Measurements from ENCODE around the gene JAKMIP2.

The JAKMIP2 gene

GRCh38 chr5:147552897-147553296 is 229.6 kb downstream of the JAKMIP2 start:
- DNase-seq, result no peak

GRCh38 chr5:147551677-147552076 is 230.9 kb downstream of the JAKMIP2 start:
- DNase-seq, result no peak

GRCh38 chr5:147547730-147548129 is 234.8 kb downstream of the JAKMIP2 start:
- DNase-seq, result no peak

GRCh38 chr5:147544556-147544955 is 238.0 kb downstream of the JAKMIP2 start:
- no peak for DNase-seq

GRCh38 chr5:147539053-147539452 is 243.5 kb downstream of the JAKMIP2 start:
- no peak for DNase-seq

- DNase-seq, result no peak
These were observed 244.3 kb downstream of the JAKMIP2 start for GRCh38 chr5:147538236-147538635.

Measured in 8988T (cell line).